Esophagus squamous epithelium (tissue), 5 donors: ENCODE data around the gene CCL3. TPM values are rescaled to one million over a fixed set of nuclear protein-coding genes. Genes with fewer than 3 reads are reported as not detected.

Source experiments
- DNase-seq: peaks from one replicate; lab custom pipeline; 2025; lab: John Stamatoyannopoulos, UW
- H3K27ac ChIP-seq, 4 donors: fragments of 200-600 bp; sonication (generic); one replicate each; pipeline ENCODE4 v1.5.1; 2016 to 2019; ENCODE audit warnings: mild to moderate bottlenecking in 1 of 4
- H3K27me3 ChIP-seq, 4 donors: fragments of 200-600 bp; sonication (generic); 1 replicate in 3 of 4; 2 replicates in 1 of 4; pipeline versions ENCODE4 v1.5.1 to v1.6.0; 2017 to 2021; ENCODE audit warnings: antibody characterized with exemption in 1 of 4
- H3K36me3 ChIP-seq, 3 donors: fragments of 200-600 bp; sonication (generic); one replicate each; pipeline ENCODE4 v1.5.1; 2016 to 2019
- H3K4me1 ChIP-seq, 3 donors: fragments of 200-600 bp; sonication (generic); one replicate each; pipeline ENCODE4 v1.5.1; 2017 to 2019
- H3K4me3 ChIP-seq, 4 donors: fragments of 200-600 bp; sonication (generic); 1 replicate in 3 of 4; 2 replicates in 1 of 4; pipeline ENCODE4 v1.5.1; 2016 to 2019; ENCODE audit warnings: mild to moderate bottlenecking in 2 of 4, moderate library complexity in 1 of 4
- H3K9me3 ChIP-seq, 3 donors: fragments of 200-600 bp; sonication (generic); one replicate each; pipeline ENCODE4 v1.5.1; 2016 to 2019
- CTCF ChIP-seq, 6 experiments: fragments of 450-650 bp in 4 of 6; fragments of 200-600 bp in 2 of 6; sonication (generic) in 2 of 6; IDR thresholded peaks; one replicate each; pipeline ENCODE4 v1.5.1; 2016 to 2019; ENCODE audit warnings: antibody characterized with exemption in 6 of 6, mild to moderate bottlenecking in 4 of 6, moderate library complexity in 4 of 6
- POLR2A ChIP-seq, 4 donors: fragments of 450-650 bp; IDR thresholded peaks; one replicate each; pipeline ENCODE4 v1.6.1; 2017; ENCODE audit warnings: antibody characterized with exemption in 4 of 4, mild to moderate bottlenecking in 4 of 4, moderate library complexity in 3 of 4
- WGBS, 2 donors: methylation state at CpG; one replicate each; pipeline ENCODE4 v1.1.5; 2018; 5-methylcytosine and 5-hydroxymethylcytosine counted together
- intact Hi-C: fragments of 100-400 bp; cut with DNase I; formaldehyde crosslinking; loops from one replicate; pipeline ENCODE4 v1.15.0; 2022
- total RNA-seq, 4 donors: library from RNA; depleted of rRNA; stranded (reverse); fragments of >200 nt; gene quantifications; one replicate each; pipeline ENCODE4 v1.1.0, GENCODE V29; 2016
- donor health status: DM: yes; HTN: yes; CAD: no.

CCL3 gene
- total RNA-seq, 4 donors from 2014 or later = 0.68 TPM; not detected in 3

- Histone ChIP-seq H3K36me3 (no peaks in the 10 kb centered on the region), H3K4me3 (no peak overlapping the region), H3K4me1 (no peaks in the 10 kb centered on the region), H3K9me3 (peaks cover 0 to 9% (median 0%) of the 10 kb centered on the region in 3 donors), H3K27ac (no peak overlapping the region), H3K27me3 (no peaks in the 10 kb centered on the region)
- no peak for DNase-seq
- intact Hi-C loops = no loop called here
- TF ChIP-seq CTCF (IDR thresholded peaks at IDR 0.05) (peak; percentile 28 to 54 (median 42)), POLR2A (IDR thresholded peaks at IDR 0.05) (no peak)
- 43 to 47% methylated on average over 9 to 12 of the region's 12 CpGs for WGBS, 2 donors
Measured at GRCh38 chr17:36072431-36073121, 17.4 kb downstream of the CCL3 start.

- H3K4me3 ChIP-seq = no peak overlapping the region
- 38 to 54% methylated on average over 2 of the region's 2 CpGs for WGBS, 2 donors
- intact Hi-C loops = no loop called here
- H3K27ac ChIP-seq = no peak overlapping the region
- no peak for DNase-seq
- H3K9me3 ChIP-seq = peaks cover 0 to under 1% (median 0%) of the 10 kb centered on the region in 3 donors
- no peaks in the 10 kb centered on the region for H3K4me1 ChIP-seq
- H3K27me3 ChIP-seq = no peaks in the 10 kb centered on the region
- TF ChIP-seq CTCF (IDR thresholded peaks at IDR 0.05) (no peak), POLR2A (IDR thresholded peaks at IDR 0.05) (no peak)
- no peaks in the 10 kb centered on the region for H3K36me3 ChIP-seq
Measured at GRCh38 chr17:36071751-36072150, 18.2 kb downstream of the CCL3 start.

- Histone ChIP-seq H3K36me3 (no peaks in the 10 kb centered on the region), H3K4me1 (no peaks in the 10 kb centered on the region), H3K27ac (no peak overlapping the region), H3K9me3 (no peaks in the 10 kb centered on the region), H3K4me3 (no peak overlapping the region), H3K27me3 (no peaks in the 10 kb centered on the region)
- TF ChIP-seq CTCF (IDR thresholded peaks at IDR 0.05) = no peak
- no peak for TF ChIP-seq POLR2A (IDR thresholded peaks at IDR 0.05)
- no peak for DNase-seq
- intact Hi-C loops = no loop called here
- WGBS, 2 donors = 48% methylated on average over 2 of the region's 3 CpGs; no CpG with 5 or more reads in 1 of the 2 donors
Measured at GRCh38 chr17:36070427-36070826, 19.5 kb downstream of the CCL3 start.

GRCh38 chr17:36069136-36069535, 20.8 kb downstream of the CCL3 start:
- intact Hi-C loops = no loop called here
- DNase-seq = no peak
- no peaks in the 10 kb centered on the region for H3K9me3 ChIP-seq
- H3K4me3 ChIP-seq = no peak overlapping the region
- TF ChIP-seq POLR2A (IDR thresholded peaks at IDR 0.05) (no peak), CTCF (IDR thresholded peaks at IDR 0.05) (no peak)
- no peaks in the 10 kb centered on the region for H3K4me1 ChIP-seq
- no peaks in the 10 kb centered on the region for H3K36me3 ChIP-seq
- H3K27me3 ChIP-seq = no peaks in the 10 kb centered on the region
- H3K27ac ChIP-seq = no peak overlapping the region

- intact Hi-C loops = no loop called here
- H3K4me1 ChIP-seq = no peaks in the 10 kb centered on the region
- 54 to 62% methylated on average over 3 of the region's 3 CpGs for WGBS, 2 donors
Measured at GRCh38 chr17:36068524-36068923, 21.4 kb downstream of the CCL3 start.

More at GRCh38 chr17:36068524-36068923, 21.4 kb downstream of the CCL3 start:
- no peak for DNase-seq
- no peak for TF ChIP-seq CTCF (IDR thresholded peaks at IDR 0.05)
- no peak for TF ChIP-seq POLR2A (IDR thresholded peaks at IDR 0.05)
- H3K27me3 ChIP-seq = no peaks in the 10 kb centered on the region
- H3K4me3 ChIP-seq = no peak overlapping the region
- H3K27ac ChIP-seq = no peak overlapping the region
- H3K36me3 ChIP-seq = no peaks in the 10 kb centered on the region
- no peaks in the 10 kb centered on the region for H3K9me3 ChIP-seq
